Adipose tissue (tissue), 3 donors: ENCODE data around the gene CHD2. TPM values are rescaled to one million over a fixed set of nuclear protein-coding genes. Genes with fewer than 3 reads are reported as not detected.

Source experiments
- polyA plus RNA-seq, 3 donors: library from polyadenylated mRNA; stranded (reverse); fragments of 200-250 nt; gene quantifications; one replicate each; pipeline ENCODE4 v1.2.3, GENCODE V29; 2013
- donor health status: healthy with polysubstance abuse.
- donor health status: Bipolar disorder and iron deficiency.
- donor health status: healthy.

Gene CHD2
- polyA plus RNA-seq, 3 donors = 12.5 to 38.1 (median 32.6) TPM

Other genes with a start within 250 kb of the CHD2 start
- 10 to 100 TPM in 1 of 3 donors, 1 to 10 TPM in 2; 4.5 to 50.8 (median 7.8) TPM for gene FAM174B, start 244.5 kb upstream of the CHD2 start, polyA plus RNA-seq
- gene RGMA, start 188.9 kb downstream of the CHD2 start, polyA plus RNA-seq = 10 to 100 TPM in 2 of 3 donors, 1 to 10 TPM in 1; 8.9 to 21.0 (median 16.3) TPM